Neural cell (in vitro differentiated cells): ENCODE measurements around the gene SWT1. TPM values are rescaled to one million over a fixed set of nuclear protein-coding genes. Genes with fewer than 3 reads are reported as not detected.

ENCODE experiments used
- H2AFZ ChIP-seq: fragments of 200-600, 300-800 bp; sonication (generic), shearing (Covaris generic); 2 replicates; pipeline ENCODE4 v1.6.0; 2014; ENCODE audit warnings: low read depth, mild to moderate bottlenecking, antibody characterized with exemption, low read length, moderate library complexity
- H3F3A ChIP-seq: fragments of 200-600 bp; shearing (Covaris generic); 2 replicates; pipeline ENCODE4 v1.6.1; 2016; ENCODE audit warnings: mild to moderate bottlenecking, moderate library complexity, mixed read lengths, antibody characterized with exemption, low read length; ENCODE audit not compliant: insufficient read depth, poor library complexity, severe bottlenecking
- H3K27ac ChIP-seq: fragments of 200-600, 300-800 bp; sonication (generic), shearing (Covaris generic); 2 replicates; pipeline ENCODE4 v1.5.1; 2014; ENCODE audit warnings: mild to moderate bottlenecking, low read length, moderate library complexity
- H3K27me3 ChIP-seq: fragments of 300-800, 200-600 bp; sonication (generic), shearing (Covaris generic); 2 replicates; pipeline ENCODE4 v1.6.0; 2014; ENCODE audit warnings: mild to moderate bottlenecking, low read depth, low read length, moderate library complexity; ENCODE audit not compliant: insufficient read depth
- H3K36me3 ChIP-seq: fragments of 300-800, 200-600 bp; sonication (generic), shearing (Covaris generic); 2 replicates; pipeline ENCODE4 v1.5.1; 2014; ENCODE audit warnings: mild to moderate bottlenecking, antibody characterized with exemption, low read length, moderate library complexity; ENCODE audit not compliant: insufficient read depth
- H3K4me2 ChIP-seq: fragments of 300-800, 200-600 bp; sonication (generic), shearing (Covaris generic); 2 replicates; pipeline ENCODE4 v1.6.0; 2014; ENCODE audit warnings: mild to moderate bottlenecking, low read length
- H3K4me3 ChIP-seq: fragments of 300-800, 200-600 bp; sonication (generic), shearing (Covaris generic); 2 replicates; pipeline ENCODE4 v1.5.1; 2014; ENCODE audit warnings: mild to moderate bottlenecking, low read length, moderate library complexity
- H3K79me2 ChIP-seq: fragments of 200-600 bp; shearing (Covaris generic); replicated peaks from 2 replicates; pipeline ENCODE4 v1.6.0; 2014; ENCODE audit warnings: mild to moderate bottlenecking, low read length, moderate library complexity; ENCODE audit not compliant: insufficient read depth
- H3K9ac ChIP-seq: fragments of 300-800, 200-600 bp; sonication (generic), shearing (Covaris generic); 2 replicates; pipeline ENCODE4 v1.6.1; 2016; ENCODE audit warnings: mild to moderate bottlenecking, low read length, mixed read lengths
- H3K9me2 ChIP-seq: fragments of 200-600 bp; shearing (Covaris generic); 2 replicates; pipeline ENCODE4 v1.6.1; 2016; ENCODE audit warnings: mild to moderate bottlenecking, low read length, mixed read lengths; ENCODE audit not compliant: insufficient read depth
- H3K9me3 ChIP-seq: fragments of 200-600, 300-800 bp; sonication (generic), shearing (Covaris generic); 2 replicates; pipeline ENCODE4 v1.6.1; 2016; ENCODE audit warnings: mild to moderate bottlenecking, mixed run types, low read length, moderate library complexity, mixed read lengths
- H4K20me1 ChIP-seq: fragments of 200-600 bp; shearing (Covaris generic); 2 replicates; pipeline ENCODE4 v1.6.1; 2016; ENCODE audit warnings: mild to moderate bottlenecking, mixed run types; ENCODE audit not compliant: insufficient read depth
- CTCF ChIP-seq: fragments of 450-650 bp; IDR thresholded peaks from 2 replicates; pipeline ENCODE4 v1.5.1; 2014; ENCODE audit warnings: antibody characterized with exemption, mild to moderate bottlenecking, moderate library complexity; ENCODE audit not compliant: poor library complexity, severe bottlenecking
- EP300 ChIP-seq: fragments of 450-650 bp; conservative IDR thresholded peaks from 2 replicates; pipeline ENCODE4 v1.6.1; 2014; ENCODE audit warnings: antibody characterized with exemption, mild to moderate bottlenecking, moderate library complexity; ENCODE audit not compliant: poor library complexity, severe bottlenecking
- EZH2 ChIP-seq: fragments of 200-600, 300-800 bp; shearing (Covaris generic), sonication (generic); IDR thresholded peaks from 2 replicates; pipeline ENCODE4 v1.6.1; 2014; ENCODE audit warnings: antibody characterized with exemption, low read length, borderline replicate concordance, mild to moderate bottlenecking; ENCODE audit not compliant: insufficient read depth, poor library complexity, severe bottlenecking
- MXI1 ChIP-seq: fragments of 450-650 bp; conservative IDR thresholded peaks from 2 replicates; pipeline ENCODE4 v1.6.1; 2014; ENCODE audit warnings: antibody characterized with exemption, mild to moderate bottlenecking; ENCODE audit not compliant: poor library complexity, severe bottlenecking
- POLR2AphosphoS5 ChIP-seq: IDR thresholded peaks from 2 replicates; pipeline ENCODE4 v1.6.1; 2012
- RAD21 ChIP-seq: fragments of 450-650 bp; conservative IDR thresholded peaks from 2 replicates; pipeline ENCODE4 v1.6.1; 2014; ENCODE audit warnings: antibody characterized with exemption, mild to moderate bottlenecking, moderate library complexity
- SMC3 ChIP-seq: fragments of 450-650 bp; conservative IDR thresholded peaks from 2 replicates; pipeline ENCODE4 v1.6.1; 2014; ENCODE audit warnings: antibody characterized with exemption, mild to moderate bottlenecking, moderate library complexity; ENCODE audit not compliant: poor library complexity
- TAF1 ChIP-seq: IDR thresholded peaks from 2 replicates; pipeline ENCODE4 v1.6.1; 2012; ENCODE audit warnings: low read depth
- polyA plus RNA-seq: library from polyadenylated mRNA; depleted of rRNA; stranded (reverse); fragments of >200 nt; gene quantifications from 2 replicates; pipeline ENCODE4 v1.2.3, GENCODE V29; 2014
- TF ChIP-seq, protein P1 (sequence below): IDR thresholded peaks from 2 replicates; pipeline ENCODE4 v1.6.1; 2012; ENCODE audit warnings: borderline replicate concordance

The SWT1 gene
- polyA plus RNA-seq, 1 donor from 2014 or later: 9.3 TPM

DNA sequence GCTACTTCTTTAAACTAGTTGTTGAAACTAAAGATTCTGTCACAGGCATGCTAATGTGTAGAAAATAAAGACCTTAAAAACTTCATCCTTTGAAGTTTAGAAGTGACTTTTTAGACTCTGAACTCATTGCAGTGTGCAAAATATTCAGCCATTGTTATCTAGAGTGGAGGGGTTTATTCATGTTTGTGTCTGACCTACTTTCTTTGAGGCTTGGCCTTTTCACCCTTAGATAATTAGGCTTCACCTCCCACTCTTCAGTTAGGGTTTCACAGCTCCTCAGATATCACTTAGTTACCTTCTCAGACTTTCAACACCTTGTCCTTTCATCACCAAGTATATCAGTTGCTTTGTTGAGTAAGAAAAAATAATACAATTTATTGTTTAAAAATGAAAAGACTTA is 84.2 kb downstream of the SWT1 start:
- no peak overlapping the region for H3K4me3 ChIP-seq
- H2AFZ ChIP-seq: no peak overlapping the region
- H3K36me3 ChIP-seq: no peaks in the 10 kb centered on the region
- H3K79me2 ChIP-seq: no peaks in the 10 kb centered on the region
- H4K20me1 ChIP-seq: no peaks in the 10 kb centered on the region
- no peaks in the 10 kb centered on the region for H3K9me2 ChIP-seq
- H3K4me2 ChIP-seq: no peak overlapping the region
- TF ChIP-seq, protein P1, sequence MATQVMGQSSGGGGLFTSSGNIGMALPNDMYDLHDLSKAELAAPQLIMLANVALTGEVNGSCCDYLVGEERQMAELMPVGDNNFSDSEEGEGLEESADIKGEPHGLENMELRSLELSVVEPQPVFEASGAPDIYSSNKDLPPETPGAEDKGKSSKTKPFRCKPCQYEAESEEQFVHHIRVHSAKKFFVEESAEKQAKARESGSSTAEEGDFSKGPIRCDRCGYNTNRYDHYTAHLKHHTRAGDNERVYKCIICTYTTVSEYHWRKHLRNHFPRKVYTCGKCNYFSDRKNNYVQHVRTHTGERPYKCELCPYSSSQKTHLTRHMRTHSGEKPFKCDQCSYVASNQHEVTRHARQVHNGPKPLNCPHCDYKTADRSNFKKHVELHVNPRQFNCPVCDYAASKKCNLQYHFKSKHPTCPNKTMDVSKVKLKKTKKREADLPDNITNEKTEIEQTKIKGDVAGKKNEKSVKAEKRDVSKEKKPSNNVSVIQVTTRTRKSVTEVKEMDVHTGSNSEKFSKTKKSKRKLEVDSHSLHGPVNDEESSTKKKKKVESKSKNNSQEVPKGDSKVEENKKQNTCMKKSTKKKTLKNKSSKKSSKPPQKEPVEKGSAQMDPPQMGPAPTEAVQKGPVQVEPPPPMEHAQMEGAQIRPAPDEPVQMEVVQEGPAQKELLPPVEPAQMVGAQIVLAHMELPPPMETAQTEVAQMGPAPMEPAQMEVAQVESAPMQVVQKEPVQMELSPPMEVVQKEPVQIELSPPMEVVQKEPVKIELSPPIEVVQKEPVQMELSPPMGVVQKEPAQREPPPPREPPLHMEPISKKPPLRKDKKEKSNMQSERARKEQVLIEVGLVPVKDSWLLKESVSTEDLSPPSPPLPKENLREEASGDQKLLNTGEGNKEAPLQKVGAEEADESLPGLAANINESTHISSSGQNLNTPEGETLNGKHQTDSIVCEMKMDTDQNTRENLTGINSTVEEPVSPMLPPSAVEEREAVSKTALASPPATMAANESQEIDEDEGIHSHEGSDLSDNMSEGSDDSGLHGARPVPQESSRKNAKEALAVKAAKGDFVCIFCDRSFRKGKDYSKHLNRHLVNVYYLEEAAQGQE: no peak
- TF ChIP-seq TAF1 (no peak), EP300 (no peak), MXI1 (no peak), POLR2AphosphoS5 (no peak), SMC3 (no peak), RAD21 (no peak), EZH2 (no peak)
- no peaks in the 10 kb centered on the region for H3K9me3 ChIP-seq
- H3K9ac ChIP-seq: no peak overlapping the region
- H3K27ac ChIP-seq: no peak overlapping the region
- H3F3A ChIP-seq: no peaks in the 10 kb centered on the region
- H3K27me3 ChIP-seq: no peaks in the 10 kb centered on the region

- H4K20me1 ChIP-seq: no peaks in the 10 kb centered on the region
- H2AFZ ChIP-seq: no peak overlapping the region
- H3K4me2 ChIP-seq: no peak overlapping the region
- no peak overlapping the region for H3K27ac ChIP-seq
- H3K79me2 ChIP-seq: no peaks in the 10 kb centered on the region
- H3K9ac ChIP-seq: no peak overlapping the region
- TF ChIP-seq POLR2AphosphoS5: no peak
- no peaks in the 10 kb centered on the region for H3K36me3 ChIP-seq
- no peaks in the 10 kb centered on the region for H3F3A ChIP-seq
- no peaks in the 10 kb centered on the region for H3K9me3 ChIP-seq
- H3K27me3 ChIP-seq: no peaks in the 10 kb centered on the region
- no peaks in the 10 kb centered on the region for H3K9me2 ChIP-seq
- H3K4me3 ChIP-seq: no peak overlapping the region
Measured at GRCh38 chr1:185244015-185244747, 87.2 kb downstream of the SWT1 start.

DNA sequence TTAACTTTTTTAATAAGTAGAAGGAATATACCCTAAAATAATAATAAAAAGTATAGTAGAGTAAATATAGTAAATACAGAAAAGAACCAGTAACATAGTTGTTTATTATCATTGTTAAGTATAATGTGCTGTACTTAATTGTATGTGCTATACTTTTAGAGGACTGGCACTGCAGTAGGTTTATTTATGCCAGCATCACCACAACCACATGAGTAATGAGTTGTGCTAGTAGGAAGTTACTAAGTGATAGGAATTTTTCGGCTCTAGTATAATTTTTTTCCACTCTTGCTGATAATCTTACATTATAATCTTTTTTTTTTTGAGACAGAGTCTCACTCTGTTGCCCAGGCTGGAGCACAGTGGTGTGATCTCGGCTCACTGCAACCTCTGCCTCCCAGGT is 88.5 kb downstream of the SWT1 start:
- H3K9me2 ChIP-seq: no peaks in the 10 kb centered on the region

More for the DNA sequence above, 88.5 kb downstream of the SWT1 start:
- Histone ChIP-seq H3K36me3 (no peaks in the 10 kb centered on the region), H3K4me2 (no peak overlapping the region), H4K20me1 (no peaks in the 10 kb centered on the region), H2AFZ (no peak overlapping the region), H3K4me3 (no peak overlapping the region), H3K9me3 (no peaks in the 10 kb centered on the region), H3K27ac (no peak overlapping the region), H3K27me3 (no peaks in the 10 kb centered on the region), H3K79me2 (no peaks in the 10 kb centered on the region), H3K9ac (no peak overlapping the region), H3F3A (no peaks in the 10 kb centered on the region)
- TF ChIP-seq SMC3: no peak
- no peak for TF ChIP-seq MXI1
- TF ChIP-seq CTCF: no peak
- no peak for TF ChIP-seq POLR2AphosphoS5
- TF ChIP-seq RAD21: no peak
- no peak for TF ChIP-seq TAF1
- TF ChIP-seq EZH2: no peak
